GM12878 (cell line): ENCODE data around the gene NME7.

Experiments
- MEF2B ChIP-seq: fragments of 450-650 bp; IDR thresholded peaks from 2 replicates; pipeline ENCODE4 v1.6.1; 2018; ENCODE audit warnings: mild to moderate bottlenecking, moderate library complexity; ENCODE audit not compliant: partially characterized antibody, poor library complexity, severe bottlenecking
- YY1 ChIP-seq: IDR thresholded peaks from 2 replicates; pipeline ENCODE4 v1.6.1; 2011; ENCODE audit warnings: low read depth, mild to moderate bottlenecking, low read length
- ZNF24 ChIP-seq: fragments of 450-650 bp; IDR thresholded peaks from 2 replicates; pipeline ENCODE4 v1.6.1; 2017; ENCODE audit warnings: antibody characterized with exemption, mild to moderate bottlenecking
- TF ChIP-seq, protein P1 (sequence below): IDR thresholded peaks from 2 replicates; pipeline ENCODE4 v1.6.1; 2012; ENCODE audit warnings: mild to moderate bottlenecking, low read depth, low read length

DNA sequence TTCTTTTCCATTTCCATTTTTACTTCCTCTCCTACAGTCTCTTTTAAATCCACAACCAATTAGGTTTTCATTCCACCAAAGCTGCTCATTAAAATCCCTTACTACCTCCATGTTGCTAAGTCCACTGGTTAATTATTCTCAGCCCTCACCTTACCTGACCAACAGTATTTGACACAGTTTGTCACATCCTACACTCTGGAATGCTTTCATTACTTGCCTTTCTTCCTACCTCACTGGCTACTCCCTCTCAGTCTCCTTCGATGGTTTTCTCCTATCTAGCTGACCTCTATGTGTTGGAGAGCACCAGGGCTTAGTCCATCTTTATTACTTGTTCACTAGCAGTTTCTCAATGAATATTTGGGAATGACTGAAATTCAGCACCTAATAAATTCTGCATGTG, 78.6 kb downstream of the NME7 start:
- TF ChIP-seq ZNF24 (no peak), MEF2B (no peak), YY1 (no peak)
- TF ChIP-seq, protein P1, sequence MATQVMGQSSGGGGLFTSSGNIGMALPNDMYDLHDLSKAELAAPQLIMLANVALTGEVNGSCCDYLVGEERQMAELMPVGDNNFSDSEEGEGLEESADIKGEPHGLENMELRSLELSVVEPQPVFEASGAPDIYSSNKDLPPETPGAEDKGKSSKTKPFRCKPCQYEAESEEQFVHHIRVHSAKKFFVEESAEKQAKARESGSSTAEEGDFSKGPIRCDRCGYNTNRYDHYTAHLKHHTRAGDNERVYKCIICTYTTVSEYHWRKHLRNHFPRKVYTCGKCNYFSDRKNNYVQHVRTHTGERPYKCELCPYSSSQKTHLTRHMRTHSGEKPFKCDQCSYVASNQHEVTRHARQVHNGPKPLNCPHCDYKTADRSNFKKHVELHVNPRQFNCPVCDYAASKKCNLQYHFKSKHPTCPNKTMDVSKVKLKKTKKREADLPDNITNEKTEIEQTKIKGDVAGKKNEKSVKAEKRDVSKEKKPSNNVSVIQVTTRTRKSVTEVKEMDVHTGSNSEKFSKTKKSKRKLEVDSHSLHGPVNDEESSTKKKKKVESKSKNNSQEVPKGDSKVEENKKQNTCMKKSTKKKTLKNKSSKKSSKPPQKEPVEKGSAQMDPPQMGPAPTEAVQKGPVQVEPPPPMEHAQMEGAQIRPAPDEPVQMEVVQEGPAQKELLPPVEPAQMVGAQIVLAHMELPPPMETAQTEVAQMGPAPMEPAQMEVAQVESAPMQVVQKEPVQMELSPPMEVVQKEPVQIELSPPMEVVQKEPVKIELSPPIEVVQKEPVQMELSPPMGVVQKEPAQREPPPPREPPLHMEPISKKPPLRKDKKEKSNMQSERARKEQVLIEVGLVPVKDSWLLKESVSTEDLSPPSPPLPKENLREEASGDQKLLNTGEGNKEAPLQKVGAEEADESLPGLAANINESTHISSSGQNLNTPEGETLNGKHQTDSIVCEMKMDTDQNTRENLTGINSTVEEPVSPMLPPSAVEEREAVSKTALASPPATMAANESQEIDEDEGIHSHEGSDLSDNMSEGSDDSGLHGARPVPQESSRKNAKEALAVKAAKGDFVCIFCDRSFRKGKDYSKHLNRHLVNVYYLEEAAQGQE: no peak
